Activated CD4-positive, alpha-beta T cell treated with anti-CD3 and anti-CD28 coated beads for 48 hours (primary cell): Measurements from ENCODE around the gene SYAP1.
"Not testable (repeated sequence)": the region's sequence is repeated elsewhere in the genome, so short reads cannot be mapped to it uniquely, and the experiment has no call there.

Experiments used
- DNase-seq: peaks from one replicate; pipeline ENCODE4 v3.0.0-alpha.2; 2020

Gene SYAP1, protein sequence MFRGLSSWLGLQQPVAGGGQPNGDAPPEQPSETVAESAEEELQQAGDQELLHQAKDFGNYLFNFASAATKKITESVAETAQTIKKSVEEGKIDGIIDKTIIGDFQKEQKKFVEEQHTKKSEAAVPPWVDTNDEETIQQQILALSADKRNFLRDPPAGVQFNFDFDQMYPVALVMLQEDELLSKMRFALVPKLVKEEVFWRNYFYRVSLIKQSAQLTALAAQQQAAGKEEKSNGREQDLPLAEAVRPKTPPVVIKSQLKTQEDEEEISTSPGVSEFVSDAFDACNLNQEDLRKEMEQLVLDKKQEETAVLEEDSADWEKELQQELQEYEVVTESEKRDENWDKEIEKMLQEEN

DNA sequence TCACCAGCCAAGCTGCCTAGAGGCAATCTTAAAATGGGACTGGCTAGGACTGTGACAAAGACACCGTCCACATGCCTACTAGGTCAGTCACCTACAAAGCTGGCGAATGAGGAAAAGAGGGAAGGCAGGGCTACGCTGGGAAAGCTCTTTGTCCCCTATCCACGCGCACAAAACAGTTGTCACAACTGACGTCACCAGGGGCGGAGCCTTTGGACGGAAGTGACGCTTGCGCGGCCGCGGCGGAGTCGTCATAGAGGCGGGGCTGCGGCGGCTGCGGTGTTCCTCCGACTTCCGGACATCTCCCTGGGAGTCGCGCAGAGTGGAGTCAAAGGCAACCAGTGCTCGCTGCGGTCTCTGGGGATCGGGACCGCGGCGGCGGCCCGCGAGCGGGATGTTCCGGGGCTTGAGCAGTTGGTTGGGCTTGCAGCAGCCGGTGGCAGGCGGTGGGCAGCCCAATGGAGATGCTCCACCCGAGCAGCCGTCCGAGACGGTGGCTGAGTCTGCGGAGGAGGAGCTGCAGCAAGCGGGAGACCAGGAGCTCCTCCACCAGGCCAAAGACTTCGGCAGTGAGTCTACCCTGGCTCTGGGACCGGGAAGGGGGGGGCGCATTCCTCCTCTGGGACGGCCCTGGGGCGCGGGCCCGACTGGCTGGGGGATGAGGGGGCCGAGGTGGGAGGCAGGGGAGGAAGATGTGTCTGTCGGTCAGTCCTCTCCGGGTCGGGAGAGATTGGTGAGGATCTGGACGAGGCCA lies at the start of gene SYAP1:
Gene SYAP1 (plus strand): TSS at position 279 of the 751 bp plus-strand sequence. CDS start 113 bp downstream, at position 392.
- DNase-seq, result peak; percentile 94

DNA sequence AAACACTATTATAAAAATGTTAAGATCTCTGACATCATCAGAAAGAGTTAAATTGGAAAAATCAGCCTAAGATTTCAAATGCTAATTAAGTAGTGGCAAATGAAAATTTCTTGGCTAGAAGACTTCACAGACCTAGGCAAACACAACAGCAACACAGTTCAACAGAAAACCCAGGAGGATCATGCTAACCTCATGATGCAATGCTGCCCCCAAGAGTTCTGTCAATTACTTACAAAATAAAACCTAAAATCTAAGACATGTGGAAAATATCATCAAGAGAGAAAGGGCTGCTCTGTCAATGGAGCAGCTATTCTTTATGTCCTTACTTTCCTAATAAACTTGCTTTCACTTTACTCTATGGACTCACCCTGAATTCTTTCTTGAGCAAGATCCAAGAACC lies 48.4 kb upstream of the SYAP1 start:
- DNase-seq, result peak; percentile 5

DNA sequence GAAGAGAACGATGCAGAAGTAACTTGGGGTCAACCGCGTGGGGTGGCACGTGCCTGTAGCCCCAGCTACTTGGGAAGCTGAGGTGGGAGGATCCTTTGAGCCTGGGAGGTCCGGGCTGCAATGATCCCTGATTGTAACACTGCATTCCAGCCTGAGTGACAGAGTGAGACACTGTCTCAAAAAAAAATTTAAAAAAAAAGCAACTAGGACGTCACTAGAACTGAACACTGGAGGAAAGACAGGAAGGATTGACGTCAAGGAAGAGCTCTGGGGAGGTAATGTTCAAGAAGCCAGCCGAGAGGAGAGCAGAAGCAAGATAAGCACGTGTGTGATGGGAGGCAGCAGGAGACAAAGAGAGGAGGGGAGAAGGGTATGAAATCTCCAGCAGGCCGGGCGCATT lies 40.7 kb upstream of the SYAP1 start:
- DNase-seq, result no peak

DNA sequence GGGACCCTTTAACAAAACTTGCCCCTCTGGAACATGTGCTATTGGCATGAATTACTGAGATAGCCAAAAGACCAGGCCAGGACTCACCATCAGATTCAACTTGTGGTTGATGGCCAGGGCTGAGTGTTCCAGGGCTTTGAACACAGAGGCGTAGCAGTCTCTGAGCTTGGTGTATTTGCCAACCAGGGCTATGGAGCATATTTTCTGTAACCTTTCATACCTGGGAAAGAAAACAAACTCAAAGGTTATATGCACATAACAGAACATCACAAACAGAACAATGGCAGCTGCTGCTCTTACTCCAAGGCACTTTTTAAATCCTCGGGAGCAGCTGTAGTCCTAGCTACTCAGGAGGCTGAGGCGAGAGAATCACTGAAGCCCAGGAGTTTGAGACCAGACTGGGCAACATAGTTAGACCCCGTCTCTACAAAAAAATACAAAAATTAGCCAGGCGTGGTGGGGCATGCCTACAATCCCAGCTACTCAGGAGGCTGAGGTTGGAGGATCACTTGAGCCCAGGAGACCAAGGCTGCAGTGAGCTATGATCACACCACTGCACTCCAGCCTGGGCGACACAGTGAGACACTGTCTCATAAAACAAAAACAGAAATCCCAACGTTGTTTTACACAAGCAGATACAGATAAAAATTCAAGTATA lies 36.3 kb upstream of the SYAP1 start:
- no peak for DNase-seq

DNA sequence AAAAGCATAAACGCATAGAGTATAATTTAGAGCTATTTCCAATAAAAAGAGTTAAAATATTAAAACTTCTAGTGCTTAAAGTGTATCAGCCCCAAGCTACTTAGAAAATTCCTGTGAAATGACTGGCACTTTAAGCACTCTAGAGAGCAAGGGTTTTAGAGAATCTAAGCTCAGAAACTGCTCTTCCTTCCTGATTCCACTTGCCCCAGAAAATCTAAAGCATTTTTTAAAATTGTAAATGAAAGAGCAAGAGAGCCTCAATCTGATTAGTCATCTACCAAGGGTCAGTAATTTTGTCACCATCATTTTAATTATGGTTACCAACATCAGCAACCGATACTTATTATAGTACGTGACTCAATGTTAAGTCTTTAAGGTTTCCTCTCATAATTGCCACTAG lies 31.9 kb upstream of the SYAP1 start:
- DNase-seq, result no peak

DNA sequence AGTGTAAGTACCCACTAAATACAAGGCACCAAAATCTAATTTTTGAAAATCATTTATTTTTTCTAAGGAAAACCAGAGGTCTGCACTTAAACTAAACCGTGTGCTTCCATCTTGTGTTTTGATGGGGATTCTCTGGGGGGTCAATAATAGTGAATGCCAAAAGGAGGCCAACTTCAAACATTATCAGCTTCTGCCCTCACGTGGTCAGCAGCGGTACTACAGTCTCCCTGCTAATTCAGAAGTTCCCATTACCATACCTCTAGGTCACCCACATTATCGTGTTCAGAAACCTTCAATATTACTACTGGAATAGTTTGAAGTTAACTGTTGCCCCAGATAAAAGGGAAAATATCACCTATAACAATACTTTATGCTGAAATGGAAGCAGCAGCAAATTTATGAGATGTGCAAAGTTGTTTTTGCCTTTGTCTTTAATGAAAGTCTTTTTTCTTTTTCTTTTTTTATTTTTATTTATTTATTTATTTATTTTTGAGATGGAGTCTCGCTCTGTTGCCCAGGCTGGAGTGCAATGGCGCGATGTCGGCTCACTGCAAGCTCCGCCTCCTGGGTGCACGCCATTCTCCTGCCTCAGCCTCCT lies 24.2 kb upstream of the SYAP1 start:
- peak; percentile 71 for DNase-seq

DNA sequence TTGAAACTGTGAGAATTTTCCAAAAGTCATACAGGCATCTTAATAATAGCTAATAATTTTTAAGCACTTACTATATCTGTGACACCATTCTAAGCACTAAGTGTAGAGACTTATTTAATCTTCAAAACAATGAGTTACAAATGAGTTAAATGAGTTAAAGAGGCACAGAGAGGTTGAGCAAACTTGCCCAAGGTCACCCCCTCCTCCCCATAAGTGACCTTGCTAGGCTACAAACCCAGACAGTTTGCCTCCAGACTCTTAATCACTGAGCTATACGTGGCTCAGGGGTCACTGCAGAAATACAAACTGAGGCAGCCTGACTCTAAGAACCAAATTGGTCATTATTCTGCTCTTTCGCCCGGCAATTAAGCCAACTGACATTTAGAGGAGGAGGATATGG lies 22.5 kb upstream of the SYAP1 start:
- DNase-seq, result no peak

DNA sequence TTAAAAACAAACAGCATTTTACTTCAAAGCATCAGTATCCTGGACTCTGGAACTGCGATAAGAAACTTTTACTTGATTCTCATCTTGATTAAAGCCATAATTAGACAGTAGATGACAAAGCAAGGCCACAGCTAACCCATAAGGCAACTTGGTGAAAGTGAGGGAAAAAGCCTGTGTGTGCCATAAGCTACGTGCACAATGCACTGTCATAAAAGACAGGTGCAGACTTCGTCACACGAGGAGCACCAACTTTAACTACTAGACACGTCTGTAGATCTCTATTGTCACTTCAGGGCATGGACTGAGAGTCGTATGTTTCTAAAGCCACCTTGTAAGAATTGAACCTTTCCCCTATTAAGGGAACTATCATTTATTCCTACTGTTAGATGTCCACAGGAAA lies 20.0 kb upstream of the SYAP1 start:
- no peak for DNase-seq

DNA sequence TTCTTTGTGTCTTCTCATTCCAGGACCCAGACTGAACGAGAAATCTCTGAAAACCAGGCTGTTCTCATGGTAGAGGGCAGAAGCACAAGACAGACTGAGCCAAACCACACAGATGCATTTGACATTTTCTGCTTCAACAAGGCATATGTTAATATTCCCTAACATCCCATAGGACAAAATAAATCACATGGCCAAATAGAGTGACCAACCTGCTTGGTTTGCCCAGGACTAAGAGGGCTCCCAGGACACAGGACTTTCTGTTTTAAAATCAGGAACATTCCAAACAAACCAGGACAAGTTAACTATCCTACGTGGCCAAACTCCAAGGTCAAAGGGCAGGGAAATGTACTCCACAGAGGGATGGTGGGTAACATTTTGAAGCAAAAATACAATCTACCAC lies 18.7 kb upstream of the SYAP1 start:
- no peak for DNase-seq

DNA sequence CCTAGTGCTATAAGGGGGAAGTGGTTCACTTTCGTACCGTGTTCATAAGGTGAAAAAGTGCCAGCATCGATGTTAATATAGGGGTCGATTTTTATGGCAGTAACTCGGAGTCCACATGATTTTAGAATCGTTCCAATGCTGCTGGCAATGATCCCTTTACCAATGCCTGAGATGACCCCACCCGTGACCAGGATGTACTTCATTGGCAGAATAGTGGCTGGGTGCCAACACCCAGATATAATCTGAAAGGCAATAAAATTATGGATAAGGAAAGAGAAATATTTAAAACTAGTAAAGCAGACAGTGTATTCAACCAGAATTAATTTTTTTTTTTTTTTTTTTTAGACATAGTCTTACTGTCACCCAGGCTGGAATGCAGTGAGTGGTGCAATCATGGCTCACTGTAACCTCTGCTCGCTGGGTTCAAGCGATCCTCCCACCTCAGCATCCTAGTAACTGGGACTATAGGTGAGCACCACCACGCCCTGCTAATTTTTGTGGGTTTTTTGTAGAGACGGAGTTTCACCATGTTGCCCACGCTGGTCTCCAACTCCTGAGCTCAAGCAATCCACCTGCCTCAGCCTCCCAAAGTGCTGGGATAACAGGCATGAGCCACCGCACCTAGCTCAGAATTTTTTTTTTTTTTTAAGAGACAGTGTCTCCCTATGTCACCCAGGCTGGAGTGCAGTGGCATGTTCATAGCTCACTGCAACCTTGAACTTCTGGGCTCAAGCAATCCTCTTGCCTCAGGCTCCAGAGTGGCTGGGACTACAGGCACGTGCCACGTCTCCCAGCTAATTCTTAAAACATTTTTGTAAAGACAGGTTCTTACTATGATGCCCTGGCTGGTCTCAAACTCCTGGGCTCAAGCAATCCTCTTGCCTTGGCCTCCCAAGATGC lies 16.5 kb upstream of the SYAP1 start:
- no peak for DNase-seq

DNA sequence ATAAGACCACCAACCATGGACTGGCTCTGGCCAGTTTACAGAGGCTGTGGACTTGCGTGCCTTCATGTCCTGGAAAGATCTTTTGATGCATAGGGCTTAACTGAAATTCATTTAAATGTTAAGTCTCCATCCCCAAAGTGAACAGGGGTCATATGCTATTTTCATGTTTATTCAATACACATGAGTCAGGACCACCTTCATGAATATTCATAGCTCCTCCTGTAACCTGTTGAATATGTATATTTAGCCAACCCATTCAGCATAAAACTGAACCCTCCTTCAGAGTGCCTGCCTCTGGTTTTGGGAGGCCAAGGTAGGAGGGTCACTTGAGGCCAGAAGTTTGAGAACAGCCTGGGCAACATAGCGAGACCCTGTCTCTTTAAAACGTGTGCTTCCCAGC lies 14.0 kb upstream of the SYAP1 start:
- no peak for DNase-seq

DNA sequence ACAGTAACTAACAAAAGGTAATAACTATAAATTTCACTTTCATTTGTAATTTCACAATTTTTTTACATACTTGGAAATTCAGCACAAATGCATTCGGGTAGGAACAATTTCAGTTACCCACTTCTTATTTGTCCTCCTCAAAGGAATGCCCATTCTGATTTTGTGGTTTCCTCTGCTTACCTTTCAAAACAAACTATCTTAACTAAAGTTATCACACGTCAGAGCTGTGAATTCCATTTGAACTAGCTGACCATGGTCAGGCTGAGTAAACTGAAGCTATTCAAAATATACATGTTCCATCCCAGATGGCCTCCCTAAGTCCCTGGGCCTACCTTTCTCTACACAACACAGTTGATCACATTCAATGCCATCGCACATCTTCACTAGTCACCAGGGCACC lies 11.4 kb upstream of the SYAP1 start:
- no peak for DNase-seq

DNA sequence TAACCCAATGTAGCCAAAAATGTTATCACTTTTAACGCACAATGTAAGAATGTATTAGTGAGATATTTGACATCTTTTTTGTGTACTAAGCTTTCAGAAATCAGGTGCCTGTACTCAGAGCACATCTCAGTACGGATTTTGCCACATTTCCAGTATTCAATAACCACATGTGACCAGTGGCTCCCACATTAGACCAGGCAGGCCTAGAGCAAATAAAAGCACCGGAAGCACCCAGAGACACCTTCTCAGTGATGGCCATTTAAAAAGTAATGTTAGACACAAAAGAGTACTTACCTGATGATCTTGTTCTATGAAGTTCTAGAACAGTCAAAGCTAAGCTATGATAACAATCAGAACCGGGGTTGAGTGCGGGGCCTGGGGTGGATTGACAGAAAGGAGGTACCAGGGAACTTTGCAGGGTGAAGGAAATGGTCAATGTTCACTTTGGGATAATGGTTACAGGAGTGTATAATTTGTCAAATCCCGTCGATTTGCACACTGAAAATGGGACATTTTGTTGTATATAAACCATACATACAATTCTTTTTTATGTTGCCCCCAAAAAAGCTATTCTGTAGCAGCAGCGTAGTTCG lies 8.1 kb upstream of the SYAP1 start:
- no peak for DNase-seq

DNA sequence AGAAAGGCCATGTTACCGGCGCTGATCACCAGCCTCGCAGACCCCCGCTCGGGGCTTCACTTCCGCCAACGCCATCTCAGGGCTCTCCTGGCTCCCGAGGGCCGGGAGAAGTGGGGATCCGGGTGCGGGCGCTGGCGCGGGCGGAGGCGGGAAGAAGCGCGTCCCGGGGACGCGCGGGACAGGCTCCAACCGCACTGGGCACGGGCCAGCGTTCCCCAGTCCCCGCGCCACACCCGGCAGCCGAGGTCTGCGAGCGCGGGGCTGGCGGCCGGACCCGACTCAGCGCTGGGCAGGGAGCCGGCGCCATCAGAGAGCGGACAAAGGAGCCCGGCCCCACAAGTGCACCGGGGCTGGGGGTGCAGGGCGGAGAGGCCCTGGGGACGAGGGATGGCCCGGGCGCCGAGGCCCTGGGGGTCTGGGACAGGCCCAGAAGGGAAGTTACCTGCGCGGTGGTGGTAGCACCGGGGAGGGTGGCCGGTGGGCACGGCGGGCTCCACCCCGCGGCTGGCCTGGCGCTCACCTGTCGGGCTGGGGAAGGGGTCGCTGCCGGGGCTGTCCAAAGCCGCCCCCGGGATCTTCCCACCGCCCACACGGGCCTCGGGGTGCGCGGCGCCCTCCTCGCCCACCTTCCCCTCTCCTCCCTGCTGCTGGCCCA lies 7.4 kb upstream of the SYAP1 start:
- DNase-seq, result no peak

DNA sequence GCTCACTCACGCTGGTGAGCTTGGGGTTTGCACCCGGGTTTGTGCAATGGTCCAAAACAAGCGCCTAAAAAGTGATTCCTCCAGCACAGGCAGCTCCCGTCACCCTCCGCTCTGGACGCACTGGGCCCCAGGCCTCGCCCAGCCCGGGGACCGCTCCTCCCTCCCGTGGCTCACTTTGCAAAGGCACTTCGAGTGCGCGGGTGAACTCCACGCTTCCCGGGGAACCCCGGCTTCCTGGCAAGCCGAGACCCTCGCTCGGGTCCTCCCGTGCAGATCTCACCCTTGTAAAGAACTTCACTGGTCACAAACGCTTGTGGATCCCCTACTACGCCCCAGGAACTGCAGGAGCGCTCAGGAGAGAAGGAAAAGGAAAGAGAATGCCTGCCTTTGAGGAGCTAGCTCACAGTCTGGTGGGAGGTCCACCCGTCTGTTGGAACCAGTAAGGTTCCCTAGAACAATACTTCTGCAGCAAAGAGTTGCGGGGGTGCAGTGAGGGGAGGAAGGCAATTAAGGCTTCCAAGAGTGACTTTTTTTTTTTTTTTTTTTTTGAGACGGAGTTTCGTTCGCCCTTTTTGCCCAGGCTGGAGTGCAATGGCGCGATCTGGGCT lies 6.8 kb upstream of the SYAP1 start, which contains the start of gene CTPS2:
Gene CTPS2 (minus strand): TSS at position 122 of the 608 bp plus-strand sequence. CDS start 9,767 bp downstream, outside the sequence.
- DNase-seq, result peak; percentile 69

DNA sequence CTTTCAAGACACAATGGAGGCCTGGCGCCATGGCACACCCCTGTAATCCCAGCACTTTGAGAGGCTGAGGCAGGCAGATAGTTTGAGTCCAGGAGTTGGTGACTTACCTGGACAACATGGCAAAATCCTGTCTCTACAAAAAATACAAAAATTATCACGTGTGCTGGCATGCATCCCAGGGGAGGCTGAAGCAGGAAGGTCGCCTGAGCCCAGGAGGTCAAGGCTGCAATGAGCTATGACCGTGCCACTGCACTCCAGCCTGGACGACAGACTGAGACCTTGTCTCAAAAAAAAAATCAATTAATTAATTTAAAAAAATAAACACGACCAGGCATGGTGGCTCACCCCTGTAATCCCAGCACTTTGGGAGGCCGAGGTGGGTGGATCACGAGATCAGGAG lies 4.9 kb upstream of the SYAP1 start:
- no peak for DNase-seq

DNA sequence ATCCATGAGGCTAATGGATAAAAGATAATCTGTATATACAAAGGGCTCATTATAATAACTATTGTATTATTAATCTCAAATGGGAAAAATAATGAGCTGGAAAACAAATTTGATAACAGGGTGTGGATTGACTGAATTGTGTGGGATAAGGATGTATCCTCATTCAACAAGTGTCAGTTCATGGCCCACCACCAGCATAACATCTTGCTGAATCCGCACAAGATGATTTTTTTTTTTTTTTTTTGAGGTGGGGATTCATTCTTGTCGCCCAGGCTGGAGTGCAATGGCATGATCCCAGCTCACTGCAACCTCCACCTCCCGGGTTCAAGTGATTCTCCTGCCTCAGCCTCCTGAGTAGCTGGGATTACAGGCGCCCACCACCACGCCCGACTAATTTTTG lies 3.8 kb upstream of the SYAP1 start:
- not testable (repeated sequence) for DNase-seq

DNA sequence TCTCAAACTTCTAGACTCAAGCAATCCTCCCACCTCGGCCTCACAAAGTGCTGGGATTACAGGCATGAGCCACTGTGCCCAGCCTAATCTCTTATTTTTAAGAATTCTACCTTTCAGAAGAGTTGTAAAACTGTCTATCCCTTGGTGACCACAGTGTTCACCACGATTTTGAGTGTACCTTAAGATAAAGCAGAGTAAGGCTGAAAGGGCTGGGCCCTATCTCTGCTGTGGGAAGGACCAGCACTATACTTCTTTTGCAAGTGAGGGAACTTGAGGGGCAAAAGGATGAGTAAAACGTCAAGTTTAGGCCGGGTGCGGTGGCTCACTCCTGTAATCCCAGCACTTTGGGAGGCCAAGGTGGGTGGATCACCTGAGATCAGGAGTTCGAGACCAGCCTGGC lies 3.0 kb upstream of the SYAP1 start:
- not testable (repeated sequence) for DNase-seq

DNA sequence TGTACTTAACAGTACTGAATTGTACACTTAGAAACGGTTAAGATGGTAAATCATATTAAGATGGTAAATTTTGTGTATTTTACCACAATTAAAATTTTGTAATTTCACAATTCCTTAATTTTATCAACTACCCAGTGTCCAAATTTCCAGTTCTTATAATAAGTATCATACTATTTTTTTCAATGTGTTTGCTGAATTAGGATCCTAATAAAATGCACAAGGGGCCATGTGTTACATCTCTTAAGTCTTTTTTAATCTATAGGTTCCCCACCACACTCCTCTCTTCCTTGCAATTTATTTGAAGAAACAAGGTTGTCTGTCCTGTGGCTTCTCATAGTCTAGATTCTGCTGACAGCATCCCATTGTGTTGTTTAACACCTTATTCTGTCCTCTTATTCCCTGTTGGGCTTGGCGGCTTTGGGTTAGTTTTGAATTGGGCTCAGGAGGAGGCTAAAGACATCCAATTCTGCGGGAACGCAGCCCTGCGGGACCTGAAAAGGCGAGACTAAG lies 533 bp upstream of the SYAP1 start:
- no peak for DNase-seq

DNA sequence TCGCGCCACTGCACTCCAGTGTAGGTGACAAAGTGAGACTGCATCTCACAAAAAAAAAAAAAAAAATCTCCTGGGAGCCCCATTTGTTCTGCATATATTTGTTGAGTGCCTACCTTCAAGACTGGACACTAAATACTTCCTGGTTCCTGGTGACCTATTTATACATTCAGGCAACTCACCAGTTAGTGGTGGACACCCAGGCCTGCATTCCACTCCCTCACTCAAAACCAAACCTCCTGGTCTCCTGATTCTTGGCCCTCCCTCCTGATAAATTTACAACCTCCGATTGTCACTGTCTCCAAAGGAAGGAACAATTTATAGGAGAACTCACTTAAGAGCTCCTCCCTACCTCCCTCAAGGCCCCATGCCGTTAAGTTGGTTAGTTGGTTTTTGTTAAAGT lies 3.1 kb downstream of the SYAP1 start:
- no peak for DNase-seq

DNA sequence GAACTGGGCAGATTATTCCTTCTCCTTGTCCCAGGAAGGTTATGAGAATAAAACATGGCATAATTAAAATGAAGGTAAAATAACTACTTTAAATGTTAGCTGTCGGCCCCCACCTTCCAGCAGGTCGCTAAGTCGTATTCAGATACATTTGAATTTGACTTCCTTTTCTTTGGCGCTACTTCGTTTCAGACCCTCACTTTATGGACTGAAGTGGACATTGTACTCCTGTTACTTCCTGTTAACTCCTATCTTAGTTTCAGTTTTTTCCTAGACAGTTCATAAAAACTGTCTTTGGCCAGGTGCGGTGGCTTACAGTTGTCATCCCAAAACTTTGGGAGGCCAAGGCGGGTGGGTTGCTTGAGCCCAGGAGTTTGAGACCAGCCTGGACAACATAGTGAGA lies 5.7 kb downstream of the SYAP1 start:
- DNase-seq, result no peak
